HTERT RPE-1 (cell line): ENCODE results near the gene PLCB3.

Experiments
- in situ Hi-C: fragments of 300-500 bp; cut with MboI; formaldehyde crosslinking; loops from 4 replicates; pipeline ENCODE4 v1.14.3; 2020; ENCODE audit warnings: low sequenced_read_pairs

Gene PLCB3

GRCh38 chr11:64220798-64221197, 30.5 kb upstream of the PLCB3 start:
- in situ Hi-C loops: no loop called here

DNA sequence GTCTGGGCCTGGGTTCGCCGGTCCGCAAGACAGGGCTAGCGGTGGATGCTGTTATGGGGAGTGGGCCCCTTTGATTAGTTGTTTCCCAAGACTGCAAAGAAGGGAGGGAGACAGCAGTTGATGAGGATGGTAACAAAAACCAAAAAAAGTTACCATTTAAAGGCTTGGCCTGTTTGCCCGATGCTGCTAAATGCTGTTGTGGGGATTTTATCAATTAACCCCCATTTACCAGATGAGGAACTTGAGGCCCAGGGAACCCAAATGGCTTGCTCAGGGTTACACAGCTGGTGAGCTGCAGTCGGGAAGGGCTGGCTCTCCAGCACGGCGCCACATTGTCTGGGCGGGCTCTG, 28.7 kb upstream of the PLCB3 start:
- in situ Hi-C loops: no loop called here

- in situ Hi-C loops: no loop called here
These were observed 28.2 kb upstream of the PLCB3 start for GRCh38 chr11:64223001-64223651.

- in situ Hi-C loops: no loop called here
These were observed 27.0 kb upstream of the PLCB3 start for GRCh38 chr11:64224151-64224890.

- in situ Hi-C loops: no loop called here
These were observed 26.3 kb upstream of the PLCB3 start for GRCh38 chr11:64224891-64225607.

- in situ Hi-C loops: no loop called here
These were observed 25.5 kb upstream of the PLCB3 start, which contains the start of the genes NUDT22 and TRPT1 for GRCh38 chr11:64225608-64226506. Gene NUDT22, plus strand, starts transcription at chr11:64226274. Its CDS starts 379 bp downstream, at chr11:64226653. Gene TRPT1, minus strand, starts transcription at chr11:64226186. Its CDS starts 326 bp downstream, at chr11:64225860.

GRCh38 chr11:64226507-64227051, 24.8 kb upstream of the PLCB3 start:
- in situ Hi-C loops: no loop called here

DNA sequence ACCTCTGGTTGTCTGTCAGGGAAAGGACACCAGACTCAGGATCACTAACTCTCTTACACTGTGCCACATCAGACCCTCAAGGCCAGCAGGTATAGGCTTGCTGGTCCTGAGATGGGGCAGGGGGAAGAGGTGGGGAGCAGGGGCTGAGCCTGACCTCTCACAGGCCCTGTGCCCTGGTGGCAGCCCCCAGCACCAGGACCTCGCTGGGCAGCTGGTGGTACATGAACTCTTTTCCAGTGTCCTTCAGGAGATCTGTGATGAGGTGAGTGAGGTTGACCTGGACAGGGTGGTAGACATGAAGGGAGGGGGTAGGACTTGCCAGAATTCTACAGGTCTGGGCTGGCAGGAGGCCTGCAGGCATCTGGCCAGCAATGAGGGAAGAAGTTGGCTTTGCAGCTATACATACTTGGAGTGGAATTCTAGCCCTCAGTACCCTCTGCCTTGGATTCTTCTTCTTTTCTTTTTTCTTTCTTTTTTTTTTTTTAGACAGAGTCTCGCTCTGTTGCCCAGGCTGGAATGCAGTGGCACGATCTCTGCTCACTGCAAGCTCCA, 23.8 kb upstream of the PLCB3 start:
- in situ Hi-C loops: no loop called here

DNA sequence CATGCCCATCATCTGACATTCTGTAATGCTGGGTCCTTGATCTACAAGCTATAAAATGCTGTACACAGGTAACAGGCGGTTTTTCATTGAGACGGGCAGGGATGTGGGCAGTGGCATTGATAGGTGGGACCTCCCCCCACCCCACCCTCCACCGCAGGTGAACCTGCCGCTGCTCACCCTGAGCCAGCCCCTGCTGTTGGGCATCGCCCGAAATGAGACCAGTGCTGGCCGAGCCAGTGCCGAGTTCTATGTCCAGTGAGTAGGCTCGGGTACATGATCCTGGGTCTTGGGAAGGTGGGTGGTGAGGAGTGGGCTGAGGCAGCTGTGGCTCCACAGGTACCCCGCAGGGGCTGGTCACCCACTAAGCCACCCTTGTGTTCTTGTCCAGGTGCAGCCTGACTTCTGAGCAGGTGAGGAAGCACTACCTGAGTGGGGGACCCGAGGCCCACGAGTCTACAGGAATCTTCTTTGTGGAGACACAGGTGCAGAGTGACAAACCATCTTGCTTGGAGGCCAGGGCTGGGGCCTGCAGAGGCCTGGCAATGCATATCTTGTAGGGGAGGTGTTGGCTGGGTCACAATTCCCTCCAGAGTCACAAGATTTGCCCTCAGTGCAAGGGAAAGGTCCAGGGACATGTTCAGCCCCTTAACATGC, 22.1 kb upstream of the PLCB3 start:
- in situ Hi-C loops: no loop called here

GRCh38 chr11:64229744-64230170, 21.6 kb upstream of the PLCB3 start:
- in situ Hi-C loops: no loop called here

- in situ Hi-C loops: no loop called here
These were observed 21.0 kb upstream of the PLCB3 start, which contains the start of gene DNAJC4 for GRCh38 chr11:64230171-64230984. Gene DNAJC4, plus strand, starts transcription at chr11:64230548. Its CDS starts 307 bp downstream, at chr11:64230855.

- in situ Hi-C loops: no loop called here
These were observed 20.4 kb upstream of the PLCB3 start for GRCh38 chr11:64230985-64231365.

- in situ Hi-C loops: no loop called here
These were observed 19.8 kb upstream of the PLCB3 start for GRCh38 chr11:64231546-64231945.

GRCh38 chr11:64232182-64232966, 19.0 kb upstream of the PLCB3 start:
- in situ Hi-C loops: no loop called here

- in situ Hi-C loops: no loop called here
These were observed 18.4 kb upstream of the PLCB3 start for GRCh38 chr11:64232967-64233315.

DNA sequence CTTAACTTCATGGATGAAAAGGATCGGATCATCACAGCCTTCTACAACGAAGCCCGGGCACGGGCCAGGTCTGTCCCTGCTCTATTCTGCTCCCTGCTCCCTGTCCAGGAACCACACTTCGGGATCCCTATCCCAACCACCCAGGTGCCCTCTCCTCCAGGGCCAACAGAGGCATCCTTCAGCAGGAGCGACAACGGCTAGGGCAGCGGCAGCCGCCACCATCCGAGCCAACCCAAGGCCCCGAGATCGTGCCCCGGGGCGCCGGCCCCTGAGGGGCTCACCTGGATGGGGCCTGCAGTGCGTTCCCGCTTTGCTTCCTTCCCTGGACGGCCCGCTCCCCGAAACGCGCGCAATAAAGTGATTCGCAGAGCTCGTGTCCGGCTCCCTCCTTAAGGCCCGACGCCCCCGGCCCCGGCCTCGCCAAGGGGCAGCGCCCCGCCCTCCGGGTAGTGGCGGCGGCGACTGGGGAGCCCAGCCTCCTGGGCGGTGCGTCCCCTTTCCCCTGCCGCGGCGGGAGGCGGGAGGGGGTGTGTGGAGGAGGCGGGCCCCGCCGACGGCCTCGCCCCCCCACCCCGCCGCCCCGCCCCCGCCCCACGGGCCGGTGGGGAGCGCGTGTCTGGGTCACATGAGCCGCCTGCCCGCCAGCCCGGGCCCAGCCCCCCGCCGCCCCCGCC, 17.3 kb upstream of the PLCB3 start, which contains the start of gene VEGFB:
Gene VEGFB (plus strand): TSS at position 672 of the 674 bp plus-strand sequence. CDS start 250 bp downstream, outside the sequence.
- in situ Hi-C loops: no loop called here

DNA sequence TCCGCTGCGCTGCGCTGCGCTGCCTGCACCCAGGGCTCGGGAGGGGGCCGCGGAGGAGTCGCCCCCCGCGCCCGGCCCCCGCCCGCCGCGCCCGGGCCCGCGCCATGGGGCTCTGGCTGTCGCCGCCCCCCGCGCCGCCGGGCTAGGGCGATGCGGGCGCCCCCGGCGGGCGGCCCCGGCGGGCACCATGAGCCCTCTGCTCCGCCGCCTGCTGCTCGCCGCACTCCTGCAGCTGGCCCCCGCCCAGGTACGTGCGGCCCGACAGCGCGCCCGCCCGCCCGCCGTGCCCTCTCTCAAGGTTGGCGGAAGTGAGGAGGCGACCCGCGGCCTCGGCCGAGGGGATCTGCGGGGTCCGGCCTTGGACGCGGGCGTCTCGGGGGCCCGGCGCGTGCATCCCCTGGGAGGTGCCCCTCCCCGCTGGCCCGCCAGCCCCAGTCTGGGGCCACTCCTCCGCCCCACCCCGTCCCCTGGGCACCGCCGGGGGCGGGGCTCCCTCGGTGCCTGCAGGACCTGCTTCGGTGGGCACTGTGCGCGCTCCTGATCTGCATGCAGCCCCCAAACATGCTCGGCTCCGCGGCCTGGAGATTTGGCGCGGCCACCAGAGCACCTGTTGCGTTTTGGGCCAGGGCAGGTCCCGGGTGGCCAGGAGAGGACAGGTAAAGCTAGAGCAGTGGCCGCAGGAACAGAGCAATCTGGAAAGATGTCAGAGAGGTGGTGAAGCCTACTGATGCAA, 16.5 kb upstream of the PLCB3 start:
- in situ Hi-C loops: no loop called here
